ENCODE results near the gene CX3CR1. TPM values are rescaled to one million over a fixed set of nuclear protein-coding genes. Genes with fewer than 3 reads are reported as not detected.

CX3CR1 gene
- total and polyA plus RNA-seq, 10 of the 15 experiments (the other 5 are each of a cell fraction or from before 2014, with no cell fraction given): 0.05 to 0.53 (median 0.15) TPM

- TF ChIP-seq E4F1 (IDR thresholded peaks at IDR 0.05; ENCODE audit: borderline replicate concordance, partially characterized antibody): no peak
- 0 out of 2 replicates have a peak, but pooled peaks have one; percentile 25 for TF ChIP-seq MTA2 (IDR thresholded peaks at IDR 0.05; ENCODE audit: low read depth)
- TF ChIP-seq ZNF687 (IDR thresholded peaks at IDR 0.05): peak; percentile 56; the same call in 1 of the 2 replicates
- TF ChIP-seq SP1 (IDR thresholded peaks at IDR 0.05; ENCODE audit: low read depth, low read length): peak; percentile 87
- no peak for TF ChIP-seq NR2C1 (IDR thresholded peaks at IDR 0.05)
- no peak; the same call in 1 of the 2 replicates for TF ChIP-seq ZNF217 (IDR thresholded peaks at IDR 0.05)
- no peak for TF ChIP-seq HDAC6 (IDR thresholded peaks at IDR 0.05; ENCODE audit: unreplicated experiment)
- no peak for TF ChIP-seq TCF7 (IDR thresholded peaks at IDR 0.05; ENCODE audit: borderline replicate concordance)
- no peak for TF ChIP-seq ZBTB33 (IDR thresholded peaks at IDR 0.05)
- TF ChIP-seq NBN (IDR thresholded peaks at IDR 0.05): peak; percentile 85
- TF ChIP-seq LARP7 (IDR thresholded peaks at IDR 0.05): peak; percentile 53
- TF ChIP-seq ZNF384 (IDR thresholded peaks at IDR 0.05; ENCODE audit: borderline replicate concordance, low read depth, low read length): no peak
- TF ChIP-seq SPI1 (IDR thresholded peaks at IDR 0.05; ENCODE audit: borderline replicate concordance, insufficient read depth, low read depth, low read length): peak; percentile 81
- TF ChIP-seq PKNOX1 (IDR thresholded peaks at IDR 0.05): peak; percentile 98
- no peak for TF ChIP-seq SUZ12 (IDR thresholded peaks at IDR 0.05; ENCODE audit: unreplicated experiment)
- TF ChIP-seq ZNF207 (IDR thresholded peaks at IDR 0.05; ENCODE audit: borderline replicate concordance): peak; percentile 84; the same call in 1 of the 2 replicates
- peak; percentile 83 to 86 for TF ChIP-seq IKZF2 (IDR thresholded peaks at IDR 0.05)
- TF ChIP-seq CREB1 (IDR thresholded peaks at IDR 0.05; ENCODE audit: low read depth): peak; percentile 60
- no peak for TF ChIP-seq SREBF1 (IDR thresholded peaks at IDR 0.05; ENCODE audit: low read length)
- TF ChIP-seq EGR1 (IDR thresholded peaks at IDR 0.05; ENCODE audit: borderline replicate concordance in 1 of 2, low read depth in 2 of 2, low read length in 2 of 2): no peak
Observed at GRCh38 chr3:39288300-39288808, 8.5 kb upstream of the CX3CR1 start (continued).
